Measurements from ENCODE around the gene RUNDC3A.

RUNDC3A gene

DNA sequence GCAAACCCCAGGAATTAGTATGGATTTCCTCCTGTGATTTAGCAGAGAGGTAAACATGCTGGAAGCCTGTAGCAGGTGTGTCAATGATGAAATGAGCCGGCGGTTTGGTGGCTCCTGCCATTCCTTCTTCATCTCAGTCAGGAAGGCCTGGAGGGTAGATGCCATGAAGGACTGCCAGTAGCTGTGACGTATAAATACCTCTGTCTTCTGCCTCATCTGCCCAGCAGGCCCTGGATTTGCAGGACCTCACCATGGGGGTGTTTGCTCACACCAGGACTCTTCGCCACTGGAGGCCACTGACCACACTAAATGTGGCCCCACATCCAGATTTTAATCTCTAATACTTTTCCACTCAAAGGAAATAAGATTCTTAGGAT, 24.4 kb upstream of the RUNDC3A start:
- DNase-seq = no peak

- no peak for DNase-seq
Measured at GRCh38 chr17:44287651-44288050, 20.8 kb upstream of the RUNDC3A start.

DNA sequence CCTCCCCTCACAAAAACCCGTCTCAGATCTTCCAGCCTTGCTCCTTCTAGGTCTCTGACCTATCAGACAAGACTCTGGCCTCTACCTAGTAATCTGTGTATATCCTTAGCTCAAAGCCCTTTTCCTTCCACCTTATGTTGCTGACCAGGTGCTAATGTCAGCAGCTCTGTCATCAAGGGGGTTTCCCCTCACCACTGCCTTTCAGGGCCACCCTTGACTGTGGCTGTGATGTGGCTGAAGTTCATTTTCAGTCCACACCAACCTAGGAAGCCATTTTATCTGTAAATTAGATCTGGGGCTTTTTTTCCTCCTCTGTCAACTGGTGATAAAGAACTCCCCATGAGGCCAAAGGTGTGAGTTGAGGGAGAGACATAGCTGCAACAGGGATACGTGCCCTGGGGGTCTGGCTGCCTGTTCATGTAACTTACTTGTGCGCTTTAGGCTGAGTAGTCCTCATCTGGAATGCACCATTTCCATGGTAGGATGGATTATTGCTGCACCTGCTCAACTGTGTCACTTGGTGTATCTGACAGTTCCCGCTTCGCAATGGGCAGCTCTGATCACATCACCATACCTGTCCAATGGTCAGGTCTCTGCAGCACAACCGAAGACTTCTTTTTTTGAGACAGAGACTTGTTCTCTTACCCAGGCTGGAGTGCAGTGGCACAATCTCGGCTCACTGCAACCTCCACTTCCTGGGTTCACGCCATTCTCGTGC, 14.7 kb upstream of the RUNDC3A start:
- no peak for DNase-seq

DNA sequence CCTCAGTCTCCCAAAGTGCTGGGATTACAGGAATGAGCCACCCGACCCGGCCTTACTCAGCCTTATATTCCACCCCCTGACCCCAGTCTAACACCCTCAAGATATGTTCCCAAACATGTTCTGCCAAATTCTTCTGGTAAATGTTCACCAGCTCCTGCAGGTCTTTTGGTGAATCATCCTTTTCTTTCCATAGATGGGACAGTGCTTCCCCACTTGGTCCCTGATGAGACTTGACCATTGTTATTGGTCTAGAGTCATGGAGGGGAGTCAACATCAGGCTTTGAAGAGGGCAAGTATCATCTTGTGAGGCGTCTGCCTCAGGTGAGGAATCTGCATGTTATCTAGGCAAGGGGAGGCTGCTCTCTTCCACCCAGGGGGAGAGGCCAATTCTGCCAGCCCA, 10.4 kb upstream of the RUNDC3A start:
- DNase-seq = no peak

- no peak for DNase-seq
Measured at GRCh38 chr17:44304651-44305050, 3.8 kb upstream of the RUNDC3A start.

DNA sequence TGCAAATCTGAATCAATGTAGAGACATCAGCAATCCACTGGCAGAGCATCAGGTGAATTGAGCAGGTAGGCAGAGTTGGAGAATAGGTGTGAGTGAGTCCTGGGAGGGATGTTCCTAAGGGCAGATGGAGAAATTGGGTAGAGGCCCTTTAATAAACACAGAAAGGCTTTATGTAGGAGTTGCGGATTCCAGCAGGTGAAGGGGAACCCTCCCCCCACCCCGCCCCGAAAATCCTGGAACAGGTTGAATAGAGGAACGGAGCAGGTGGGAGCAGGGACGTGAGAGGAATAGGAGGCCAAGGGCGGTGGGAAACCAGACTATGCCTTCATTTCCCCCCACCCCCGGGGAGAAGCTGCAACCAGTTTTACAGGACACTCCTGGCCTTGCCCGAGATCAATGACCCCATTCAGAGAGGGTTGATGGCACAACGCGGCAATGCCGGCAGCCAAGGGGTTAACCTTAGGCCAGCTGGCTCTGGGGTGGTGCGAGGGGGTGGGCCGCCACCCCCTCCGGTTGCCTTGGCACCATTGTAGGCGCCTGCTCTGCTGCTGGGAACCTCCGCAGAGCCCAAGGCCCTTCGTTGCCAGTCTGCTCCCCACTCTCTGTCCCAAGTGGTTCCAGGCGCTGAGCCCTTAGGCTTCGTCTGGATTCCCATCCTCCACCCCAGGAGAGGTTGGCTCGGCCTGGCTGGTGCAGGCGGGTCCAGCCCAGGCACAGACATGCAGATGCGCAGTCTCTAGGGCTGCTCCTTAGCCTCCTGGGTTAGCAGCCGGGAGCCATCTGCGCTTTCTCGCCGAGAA, 814 bp upstream of the RUNDC3A start:
- no peak for DNase-seq

GRCh38 chr17:44308865-44309264, 464 bp downstream of the RUNDC3A start:
- DNase-seq = peak; percentile 36

DNA sequence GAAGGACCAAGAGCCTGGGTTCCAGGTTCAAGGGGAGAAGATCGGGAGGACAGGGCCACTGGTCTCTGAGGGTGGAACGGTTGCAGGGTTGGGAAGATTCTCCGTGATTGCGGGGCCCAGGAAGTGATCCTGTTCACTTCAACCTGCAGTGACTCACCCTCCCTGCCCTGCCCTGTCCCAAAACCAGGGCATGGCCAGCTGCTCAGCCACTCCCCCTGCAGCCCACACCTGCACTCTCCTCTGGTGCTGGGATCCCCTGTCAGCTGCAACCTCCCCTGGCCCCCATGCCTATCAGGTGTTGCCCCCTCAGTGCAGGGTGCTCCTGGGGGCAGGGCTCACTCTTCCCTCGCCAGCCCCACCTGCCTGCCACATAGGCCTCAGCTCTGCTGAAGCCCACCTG, 1.1 kb downstream of the RUNDC3A start:
- DNase-seq = no peak

DNA sequence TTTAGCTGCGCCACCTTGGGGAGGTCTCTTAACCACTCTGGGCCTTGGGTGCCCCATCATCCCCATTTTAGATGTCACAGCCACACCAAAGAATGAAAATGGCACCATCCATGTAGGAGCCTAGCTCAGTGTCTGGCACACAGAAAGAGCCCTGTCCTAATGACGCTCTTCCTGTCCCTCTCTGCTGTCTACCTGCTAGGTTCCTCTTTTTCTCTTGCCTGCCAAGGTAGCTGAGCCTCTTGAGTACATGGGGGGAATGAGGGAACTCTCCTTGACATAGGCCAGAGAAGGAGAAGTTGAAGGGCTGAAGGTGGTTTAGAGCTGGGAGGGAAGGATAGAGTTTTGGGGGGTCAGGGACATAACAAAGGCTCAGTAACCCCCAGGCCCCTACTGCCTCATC, 1.8 kb downstream of the RUNDC3A start:
- no peak for DNase-seq

- no peak for DNase-seq
Measured at GRCh38 chr17:44310609-44311376, 2.4 kb downstream of the RUNDC3A start.

GRCh38 chr17:44311562-44312181, 3.3 kb downstream of the RUNDC3A start:
- DNase-seq = no peak

GRCh38 chr17:44312396-44313104, 4.1 kb downstream of the RUNDC3A start:
- no peak for DNase-seq

- no peak for DNase-seq
Measured at GRCh38 chr17:44314031-44314430, 5.6 kb downstream of the RUNDC3A start.

DNA sequence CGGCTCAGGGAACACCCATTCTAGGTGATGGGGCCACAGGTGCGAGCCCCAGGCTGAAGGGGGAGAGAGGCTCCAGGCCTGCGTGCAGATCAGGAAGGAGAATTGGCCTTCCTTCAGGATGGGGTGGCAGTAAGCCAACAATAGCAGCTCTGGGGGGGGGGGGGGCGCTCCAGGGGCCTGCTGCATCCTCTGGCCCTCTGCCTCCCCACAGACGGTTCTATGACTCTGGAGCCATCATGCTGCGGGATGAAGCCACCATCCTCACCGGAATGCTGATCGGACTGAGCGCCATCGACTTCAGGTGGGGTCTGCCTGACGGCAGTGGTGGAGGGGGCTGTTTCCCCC, 6.1 kb downstream of the RUNDC3A start:
- no peak for DNase-seq

DNA sequence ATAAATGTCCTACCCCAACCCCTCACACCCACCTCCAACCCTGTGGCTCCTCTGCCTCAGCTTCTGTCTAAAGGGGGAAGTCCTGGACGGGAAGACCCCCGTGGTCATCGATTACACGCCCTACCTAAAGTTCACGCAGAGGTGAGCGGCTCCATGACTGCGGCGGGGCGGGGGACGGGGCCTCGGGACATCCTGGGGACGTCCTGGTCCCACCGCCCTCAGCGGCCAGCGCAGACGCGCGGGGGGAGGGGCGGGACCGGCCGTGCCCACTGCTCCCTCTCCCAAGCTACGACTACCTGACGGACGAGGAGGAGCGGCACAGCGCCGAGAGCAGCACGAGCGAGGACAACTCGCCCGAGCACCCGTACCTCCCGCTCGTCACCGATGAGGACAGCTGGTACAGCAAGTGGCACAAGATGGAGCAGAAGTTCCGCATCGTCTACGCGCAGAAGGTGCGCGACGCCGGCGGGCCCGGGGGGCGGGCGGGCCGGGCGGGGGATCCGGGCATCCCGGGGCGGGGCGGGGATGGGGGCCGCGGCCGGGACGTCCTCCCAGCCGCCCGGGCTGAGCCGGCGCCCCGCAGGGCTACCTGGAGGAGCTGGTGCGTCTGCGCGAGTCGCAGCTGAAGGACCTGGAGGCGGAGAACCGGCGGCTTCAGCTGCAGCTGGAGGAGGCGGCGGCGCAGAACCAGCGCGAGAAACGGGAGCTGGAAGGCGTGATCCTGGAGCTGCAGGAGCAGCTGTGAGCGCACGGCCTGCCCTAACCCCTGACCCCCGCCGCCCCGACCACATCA, 6.7 kb downstream of the RUNDC3A start:
- no peak for DNase-seq

GRCh38 chr17:44315760-44316731, 7.6 kb downstream of the RUNDC3A start:
- no peak for DNase-seq

- no peak for DNase-seq
Measured at GRCh38 chr17:44317545-44317944, 9.1 kb downstream of the RUNDC3A start.

DNA sequence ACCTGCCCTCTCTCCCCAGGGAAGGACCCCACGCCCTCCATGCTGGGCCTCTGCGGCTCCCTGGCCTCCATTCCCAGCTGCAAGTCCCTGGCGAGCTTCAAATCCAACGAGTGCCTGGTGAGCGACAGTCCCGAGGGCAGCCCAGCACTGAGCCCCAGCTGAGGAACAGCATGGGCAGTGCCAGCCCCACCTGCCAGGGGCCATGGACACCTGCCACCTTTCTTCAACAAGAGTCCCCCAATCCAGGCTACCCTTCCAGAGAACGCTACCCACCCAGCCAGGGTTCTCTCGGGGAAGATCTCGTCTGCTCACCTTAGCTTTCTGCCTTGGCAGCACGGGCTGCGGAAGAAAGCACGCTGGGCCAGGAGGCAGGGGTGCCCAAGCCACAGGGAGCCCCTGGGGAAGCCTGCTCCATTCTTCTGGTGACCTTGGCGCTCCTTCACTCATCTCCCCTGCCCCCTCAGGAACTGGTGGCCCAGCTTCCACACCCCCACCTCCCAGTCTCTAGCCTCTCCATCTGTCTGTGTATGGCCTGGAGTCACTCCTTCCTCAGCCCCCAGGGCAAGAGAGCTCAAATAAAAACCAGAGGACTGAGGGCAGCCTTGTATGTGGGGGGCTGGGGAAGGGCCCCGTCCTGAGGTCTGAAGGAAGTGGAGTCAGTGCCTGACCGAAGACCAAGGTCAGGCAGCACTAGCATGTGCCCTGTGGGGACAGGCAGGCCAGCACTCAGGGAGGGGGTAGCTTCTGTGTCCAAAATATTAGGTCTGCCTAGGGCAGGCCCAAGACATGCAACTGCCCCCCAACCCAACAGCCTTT, 9.9 kb downstream of the RUNDC3A start:
- no peak for DNase-seq

GRCh38 chr17:44320066-44320465, 11.7 kb downstream of the RUNDC3A start:
- DNase-seq = no peak

All from NCI-H2081 treated with DMSO at 0.1 percent for 48 hours (cell line).